HG03378 (cell line): ENCODE data around the gene SLC25A11.

Experiments
- ATAC-seq: cut with Tn5 transposase; IDR thresholded peaks from one replicate; pipeline ENCODE4 v1.9.1; 2021; ENCODE audit warnings: mild to moderate bottlenecking, moderate library complexity; ENCODE audit not compliant: unreplicated experiment

Gene SLC25A11, protein sequence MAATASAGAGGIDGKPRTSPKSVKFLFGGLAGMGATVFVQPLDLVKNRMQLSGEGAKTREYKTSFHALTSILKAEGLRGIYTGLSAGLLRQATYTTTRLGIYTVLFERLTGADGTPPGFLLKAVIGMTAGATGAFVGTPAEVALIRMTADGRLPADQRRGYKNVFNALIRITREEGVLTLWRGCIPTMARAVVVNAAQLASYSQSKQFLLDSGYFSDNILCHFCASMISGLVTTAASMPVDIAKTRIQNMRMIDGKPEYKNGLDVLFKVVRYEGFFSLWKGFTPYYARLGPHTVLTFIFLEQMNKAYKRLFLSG

DNA sequence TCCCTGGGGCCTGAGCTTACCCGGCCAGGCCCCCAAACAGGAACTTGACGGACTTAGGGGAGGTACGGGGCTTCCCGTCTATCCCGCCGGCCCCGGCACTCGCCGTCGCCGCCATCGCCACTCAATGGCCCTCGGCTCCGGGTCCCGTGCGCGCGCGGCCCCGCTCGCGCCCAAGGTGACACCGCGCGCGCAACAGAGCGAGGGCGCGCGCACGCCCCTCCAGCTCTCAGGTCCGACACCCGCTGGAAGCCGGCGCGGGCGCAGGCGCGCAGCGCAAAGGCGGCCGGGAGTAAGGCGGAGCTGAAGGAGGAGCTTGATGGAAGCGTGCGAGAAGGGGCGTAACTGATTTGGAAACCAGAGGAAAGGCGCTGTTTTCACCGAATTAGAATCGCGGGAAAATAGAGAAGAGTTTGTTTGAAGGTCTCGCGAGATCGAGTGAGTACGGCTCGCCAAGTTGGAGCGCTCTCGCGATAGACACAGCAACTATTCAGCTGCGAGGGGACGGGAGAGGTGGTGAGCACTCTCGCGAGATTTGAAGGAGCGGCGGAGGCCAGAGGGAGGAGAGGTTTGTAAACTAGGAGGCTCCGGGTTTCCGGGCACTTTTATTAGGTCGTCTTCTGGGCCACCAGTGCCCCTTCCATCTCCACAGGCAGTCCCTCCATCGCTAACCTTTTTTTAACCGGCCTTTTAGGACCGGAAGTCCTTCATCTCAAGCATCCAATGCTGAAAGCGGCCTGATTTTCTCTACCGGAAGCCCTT is at the start of gene SLC25A11, which contains the start of gene RNF167:
Gene SLC25A11, minus strand, starts transcription at position 251 of the 759 bp plus-strand sequence. Its CDS starts 136 bp downstream, at position 115.
Gene RNF167, plus strand, starts transcription at position 473 of the 759 bp plus-strand sequence. CDS start 642 bp downstream, outside the sequence.
- ATAC-seq = peak; percentile 77

DNA sequence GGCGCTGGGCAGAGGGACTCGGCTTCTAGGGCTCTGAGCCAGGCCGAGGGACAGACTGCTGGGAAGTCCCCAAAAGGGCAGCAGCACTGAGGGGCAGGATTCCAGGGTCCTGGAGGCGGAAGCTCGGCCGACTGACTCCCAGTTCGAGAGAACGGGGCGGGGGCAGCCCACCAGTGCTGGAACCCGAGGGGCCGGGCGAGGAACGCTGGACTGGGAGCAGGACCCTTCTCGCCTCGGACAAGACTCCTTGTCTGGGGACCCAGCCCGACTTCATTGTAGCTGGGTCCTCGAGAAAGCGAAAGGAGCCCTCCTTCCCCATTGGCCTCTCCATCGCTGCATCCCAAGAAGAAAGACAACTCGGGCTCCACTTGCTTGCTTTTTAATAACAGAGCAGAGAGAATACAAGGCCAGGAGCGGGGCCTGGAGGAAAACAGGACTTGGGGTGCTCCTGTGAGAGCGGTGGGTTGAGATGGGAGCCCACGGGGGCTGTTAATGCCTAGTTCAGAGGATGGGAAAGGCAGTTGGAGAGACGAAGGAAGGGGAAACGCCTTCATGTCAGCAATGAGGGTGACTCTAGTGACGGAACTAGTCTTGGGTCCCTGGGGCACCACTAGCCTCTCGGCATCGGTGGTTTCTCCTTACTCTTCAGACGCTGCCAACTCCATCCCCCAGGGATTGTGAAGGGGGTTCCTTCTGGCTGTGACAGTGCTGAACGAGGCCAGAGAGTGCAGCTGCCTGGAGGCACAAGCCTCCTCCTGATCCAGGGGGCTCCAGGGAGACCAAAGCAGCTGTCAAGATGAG is 48.1 kb upstream of the SLC25A11 start:
- no peak for ATAC-seq

DNA sequence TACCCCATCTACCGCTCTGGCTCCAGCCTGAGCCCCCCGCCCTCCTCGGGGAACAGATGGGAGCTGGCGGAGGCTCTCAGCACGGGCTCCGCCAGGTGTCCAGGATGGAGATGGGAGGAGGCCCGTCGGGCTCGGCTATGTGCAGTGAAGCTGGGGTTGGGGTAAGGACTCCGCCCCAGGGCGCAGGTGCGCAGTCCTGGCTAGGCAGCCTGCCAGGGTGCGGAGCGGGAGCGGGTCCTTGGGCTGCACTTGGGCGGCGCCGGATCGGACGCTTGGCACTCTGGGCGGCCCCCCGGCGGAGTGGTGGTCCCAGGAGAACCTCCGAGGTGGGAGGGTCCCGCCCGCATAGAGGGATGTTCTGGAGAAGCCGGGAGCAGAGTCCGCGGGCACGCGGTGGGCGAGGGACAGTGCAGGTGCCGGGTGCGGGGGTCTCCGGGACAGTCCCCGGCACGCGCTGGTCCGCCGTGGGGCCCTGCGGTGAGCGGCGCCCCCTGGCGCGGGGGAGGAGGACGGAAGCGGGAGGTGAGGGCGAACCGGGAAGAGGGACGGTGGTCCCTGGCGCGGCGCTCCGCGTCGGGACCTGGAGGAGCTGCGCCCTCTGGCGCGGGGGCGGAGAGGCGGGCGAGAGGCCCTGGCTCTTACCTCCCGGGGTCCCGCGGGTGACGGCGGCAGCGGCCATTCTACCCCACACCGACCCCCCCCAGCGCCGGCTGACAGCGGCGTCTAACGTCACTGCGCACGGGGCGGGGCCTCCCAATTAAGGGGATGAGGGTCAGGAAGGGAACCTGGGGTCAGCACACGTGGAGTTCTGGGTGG is 47.3 kb upstream of the SLC25A11 start, which contains the start of gene CAMTA2:
Gene CAMTA2, minus strand, starts transcription at position 725 of the 816 bp plus-strand sequence. CDS start 1,453 bp downstream, outside the sequence.
- peak; percentile 52 for ATAC-seq

DNA sequence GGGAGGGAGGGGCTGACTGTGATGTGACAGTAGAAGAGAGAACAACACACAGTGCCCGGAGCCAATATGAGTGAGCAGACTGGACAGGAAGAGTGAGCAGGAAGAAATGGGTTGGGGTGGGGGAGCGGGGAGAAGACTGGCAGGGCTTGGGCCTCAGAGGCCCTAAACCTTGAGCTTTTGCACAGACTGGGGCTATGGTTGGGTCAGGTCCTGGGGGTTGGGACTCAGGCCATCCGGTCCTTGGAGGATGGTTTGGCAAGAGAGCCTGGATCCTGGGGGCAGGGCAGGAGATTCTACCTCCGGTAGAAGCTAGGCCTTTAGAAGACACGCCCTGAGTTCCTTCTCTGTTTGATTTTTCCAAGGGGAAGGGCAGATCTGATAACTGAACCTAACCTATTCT is 46.6 kb upstream of the SLC25A11 start:
- ATAC-seq = no peak

DNA sequence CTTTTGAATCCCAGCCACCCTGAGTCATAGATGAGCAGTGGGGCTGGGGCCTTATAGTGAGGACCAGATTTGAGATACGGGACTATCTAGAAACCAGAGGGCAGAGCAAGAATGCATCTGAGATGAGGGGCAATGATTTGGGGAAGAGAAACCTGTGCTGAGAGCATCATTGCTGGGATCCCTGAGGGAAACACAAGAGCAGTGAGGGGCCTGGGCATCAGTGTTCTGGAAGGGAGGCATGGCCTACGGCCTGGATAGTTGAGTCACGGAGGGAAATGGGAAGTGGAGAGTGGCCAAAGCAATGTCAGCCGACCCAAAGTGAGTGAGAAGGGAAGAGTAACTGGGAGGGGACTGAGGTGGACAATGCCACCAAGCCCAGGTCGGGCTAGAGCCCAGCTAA is 42.5 kb upstream of the SLC25A11 start:
- ATAC-seq = no peak

DNA sequence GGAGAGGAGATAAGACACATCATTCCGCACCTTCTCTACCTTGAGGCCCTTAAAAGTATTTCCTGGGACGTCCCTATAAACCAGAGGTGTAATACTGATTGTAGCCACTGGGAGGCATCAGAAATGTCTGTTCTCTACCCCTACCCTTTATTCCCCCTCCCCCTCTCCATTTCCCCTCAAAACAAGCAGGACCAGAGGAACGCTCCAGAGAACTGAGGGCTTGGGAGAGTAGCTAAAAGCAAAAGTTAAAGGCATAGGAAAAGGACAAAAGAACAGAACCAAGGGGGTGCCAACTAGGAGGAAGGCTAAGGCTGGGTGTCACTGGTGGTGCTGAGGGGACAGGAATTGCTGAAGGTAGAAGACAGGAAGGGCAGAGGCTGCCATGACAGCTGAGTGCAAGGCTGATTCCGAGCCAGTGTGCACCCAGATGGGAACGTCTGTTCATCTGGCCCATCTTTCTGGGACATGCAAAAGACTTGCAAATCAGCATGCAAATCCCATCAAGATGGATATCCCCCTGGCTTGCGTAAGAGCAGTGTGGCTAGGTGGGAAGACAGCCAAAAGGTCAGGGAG is 40.9 kb upstream of the SLC25A11 start:
- no peak for ATAC-seq

DNA sequence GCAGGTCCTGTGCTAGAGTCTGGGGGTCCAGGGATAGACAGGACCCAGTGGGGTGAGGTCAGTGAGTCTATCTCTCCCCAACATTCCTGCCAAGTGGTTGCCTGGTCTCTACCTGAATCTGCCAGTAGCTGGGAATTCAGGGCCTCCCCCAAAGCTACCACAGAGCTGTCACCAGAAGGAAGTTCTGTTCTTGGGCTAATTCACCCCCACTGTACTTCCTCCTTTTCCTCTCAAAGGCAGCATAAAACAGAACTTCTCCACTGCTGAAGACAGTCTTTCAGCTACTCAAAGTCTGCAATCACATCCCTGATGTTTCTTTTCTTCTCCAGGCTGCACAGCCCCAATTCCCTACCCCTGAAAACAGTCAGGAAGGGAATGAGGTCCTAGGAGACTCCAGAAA is 38.9 kb upstream of the SLC25A11 start:
- no peak for ATAC-seq

DNA sequence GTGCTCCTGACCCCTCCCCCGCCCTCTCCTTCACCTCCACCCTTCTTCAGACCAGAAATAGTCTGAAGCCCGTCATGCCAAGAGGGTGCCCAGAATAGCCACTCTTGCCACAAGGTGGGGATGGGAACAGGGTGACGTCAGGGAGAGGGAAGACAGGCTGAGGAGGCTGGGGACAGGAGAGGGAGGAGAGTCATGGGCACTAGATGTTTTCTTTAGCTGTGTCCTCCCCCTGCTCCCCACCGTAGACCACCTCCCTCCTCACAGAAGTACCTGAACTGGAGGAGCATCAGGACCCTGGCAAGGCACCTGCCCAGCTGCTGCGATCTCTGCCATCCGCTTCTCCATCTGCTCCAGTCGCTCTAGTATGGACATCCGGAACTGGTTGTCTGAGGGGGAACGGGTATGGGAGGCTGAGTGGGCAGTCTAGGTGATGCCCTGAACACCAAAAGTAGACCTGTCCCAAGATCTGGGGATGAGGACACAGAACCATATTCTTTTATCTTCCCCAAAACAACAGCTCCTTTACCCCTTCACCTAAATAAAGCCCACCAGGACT is 34.3 kb upstream of the SLC25A11 start:
- ATAC-seq = no peak

DNA sequence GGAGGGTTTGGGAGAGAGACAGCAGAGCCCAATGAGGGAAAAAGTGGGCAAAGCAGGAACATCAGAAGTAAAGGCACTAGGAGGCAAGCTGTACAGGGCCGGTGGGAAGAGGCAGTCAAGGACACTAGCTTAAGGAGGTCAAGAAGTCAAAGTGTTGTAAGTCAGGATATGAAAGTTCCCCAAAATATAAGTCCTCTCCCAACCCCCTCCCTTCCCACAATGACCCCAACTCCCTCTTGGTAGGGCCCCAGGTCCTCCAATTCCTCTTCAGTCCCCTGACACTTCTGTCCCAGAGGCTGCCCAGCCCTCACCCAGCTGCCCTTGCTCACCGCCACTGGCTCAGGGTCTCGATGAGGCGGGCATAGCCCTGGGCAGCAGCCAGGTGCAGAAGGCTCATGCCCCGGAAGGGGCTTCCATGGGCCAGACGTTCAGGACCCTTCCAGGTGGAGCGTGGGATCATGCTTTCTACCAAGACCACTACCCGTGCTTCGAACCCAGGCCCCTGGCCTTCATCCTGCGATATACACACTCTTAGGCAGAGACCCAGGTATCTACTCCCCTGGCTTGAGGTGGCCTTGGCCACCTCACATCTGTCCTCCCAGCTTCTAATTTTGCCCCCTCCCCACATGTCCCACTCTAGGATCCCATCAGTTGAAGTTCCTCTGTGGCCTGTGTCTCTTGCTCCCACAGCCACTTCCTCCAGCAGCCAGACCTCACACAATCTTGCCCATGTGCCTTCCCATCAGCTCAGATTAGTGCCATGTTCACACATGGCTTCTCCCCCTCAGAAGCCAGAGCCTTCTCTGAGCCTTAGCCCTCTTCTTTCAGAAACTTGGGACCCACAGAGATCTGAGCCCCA is 33.6 kb upstream of the SLC25A11 start:
- ATAC-seq = no peak

DNA sequence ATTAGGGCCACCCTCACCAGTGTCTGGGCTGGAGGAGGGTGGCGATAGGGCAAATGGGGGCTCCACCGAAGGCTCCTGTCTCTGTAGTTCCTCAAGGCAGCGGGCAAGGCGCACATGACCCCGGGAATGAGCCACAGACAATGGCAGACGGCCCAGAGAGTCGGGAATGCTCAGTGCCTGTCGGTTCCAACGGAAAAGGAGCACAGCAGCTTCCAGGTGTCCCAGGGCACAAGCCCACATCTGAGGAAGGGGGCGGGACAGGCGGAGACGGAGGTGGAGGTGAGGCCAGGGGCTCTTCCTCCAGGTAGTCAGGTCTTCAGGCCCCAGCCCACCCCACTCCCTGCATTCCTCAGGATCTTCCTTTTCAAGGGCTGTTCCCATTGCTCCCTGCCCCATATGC is 32.9 kb upstream of the SLC25A11 start:
- ATAC-seq = no peak

DNA sequence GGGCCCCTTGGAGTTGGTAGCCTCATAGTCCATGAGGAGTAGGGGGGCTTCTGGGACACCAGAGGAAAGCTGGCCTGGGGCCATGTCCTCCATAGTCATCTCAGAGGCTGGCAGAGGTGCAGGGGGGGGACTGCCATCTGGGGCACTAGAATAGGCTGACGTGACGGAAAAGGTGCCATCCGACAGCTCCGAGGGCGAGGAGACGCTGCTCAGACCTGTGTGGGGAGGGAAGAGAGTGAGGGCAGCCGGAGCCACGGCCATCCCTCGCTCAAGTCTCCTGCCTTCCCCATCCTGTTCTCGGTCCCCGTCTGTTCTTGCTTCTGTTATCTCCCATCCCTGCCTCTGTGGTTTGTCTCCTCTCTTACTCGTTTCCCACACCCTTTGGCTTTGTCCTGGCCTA is 32.5 kb upstream of the SLC25A11 start:
- no peak for ATAC-seq

DNA sequence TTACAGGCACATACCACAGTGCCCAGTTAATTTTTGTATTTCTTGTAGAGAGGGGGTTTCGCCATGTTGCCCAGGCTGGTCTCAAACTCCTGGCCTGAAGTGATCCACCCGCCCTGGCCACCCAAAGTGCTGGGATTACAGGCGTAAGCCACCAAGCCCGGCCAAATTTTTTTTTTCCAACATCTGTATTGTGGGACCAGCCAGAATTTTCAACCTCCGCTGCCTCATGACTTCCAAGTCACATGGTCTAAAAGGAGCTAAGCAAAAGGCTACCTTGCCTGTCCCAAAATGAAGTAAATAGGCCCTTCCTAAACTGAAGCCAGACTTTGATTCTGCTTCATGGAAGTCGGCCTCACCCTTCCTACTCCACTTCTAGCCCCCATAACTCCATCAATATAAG is 32.0 kb upstream of the SLC25A11 start:
- no peak for ATAC-seq

DNA sequence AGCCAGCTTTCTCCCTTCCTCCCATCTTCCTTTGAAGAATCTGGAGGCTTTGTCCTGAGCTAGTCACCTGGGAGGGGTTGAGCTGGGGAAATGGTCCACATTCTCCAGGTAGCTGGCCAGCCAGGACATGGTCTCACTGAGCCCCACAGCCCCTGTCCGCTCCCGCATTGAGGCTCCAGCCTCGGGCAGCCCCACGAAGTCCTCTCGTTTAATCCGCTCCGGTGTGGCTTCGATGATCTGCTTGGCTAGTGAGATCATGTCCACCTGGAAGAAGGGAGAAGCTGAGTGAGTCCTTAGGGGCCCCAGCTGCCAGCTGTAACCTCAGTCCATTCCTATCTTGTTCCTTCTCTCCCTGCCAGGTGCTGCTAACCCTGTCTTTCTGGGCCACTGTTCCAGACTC is 30.4 kb upstream of the SLC25A11 start:
- no peak for ATAC-seq

DNA sequence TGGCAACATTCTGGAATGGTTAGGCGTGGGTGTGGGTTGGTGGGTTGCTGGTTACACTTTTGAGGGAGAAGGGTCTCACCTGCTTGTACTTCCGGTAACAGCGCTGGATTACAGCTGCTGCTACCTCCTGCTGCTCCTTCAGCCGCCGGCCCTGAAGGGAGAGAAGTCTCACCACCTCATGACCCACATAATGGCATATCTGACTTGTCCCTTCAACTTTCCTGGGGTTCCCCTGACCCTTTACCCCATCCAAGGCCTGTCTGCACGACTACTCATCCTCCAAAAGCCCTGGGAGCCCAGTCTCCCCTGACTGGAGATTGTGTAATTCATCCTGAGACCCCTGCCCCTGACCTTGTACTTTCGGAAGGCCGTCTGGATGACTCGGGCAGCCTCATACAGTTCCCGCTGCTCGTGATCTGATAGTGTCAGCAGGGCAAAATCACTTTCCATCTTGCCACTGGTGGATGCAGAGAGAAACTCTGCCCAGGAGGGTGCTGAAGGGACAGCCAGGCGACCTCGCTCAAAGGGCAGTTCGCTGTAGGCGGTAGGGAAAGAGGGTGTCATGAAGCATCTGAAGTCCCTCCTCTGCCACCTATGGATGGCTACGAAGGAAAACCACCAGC is 29.8 kb upstream of the SLC25A11 start:
- ATAC-seq = no peak

DNA sequence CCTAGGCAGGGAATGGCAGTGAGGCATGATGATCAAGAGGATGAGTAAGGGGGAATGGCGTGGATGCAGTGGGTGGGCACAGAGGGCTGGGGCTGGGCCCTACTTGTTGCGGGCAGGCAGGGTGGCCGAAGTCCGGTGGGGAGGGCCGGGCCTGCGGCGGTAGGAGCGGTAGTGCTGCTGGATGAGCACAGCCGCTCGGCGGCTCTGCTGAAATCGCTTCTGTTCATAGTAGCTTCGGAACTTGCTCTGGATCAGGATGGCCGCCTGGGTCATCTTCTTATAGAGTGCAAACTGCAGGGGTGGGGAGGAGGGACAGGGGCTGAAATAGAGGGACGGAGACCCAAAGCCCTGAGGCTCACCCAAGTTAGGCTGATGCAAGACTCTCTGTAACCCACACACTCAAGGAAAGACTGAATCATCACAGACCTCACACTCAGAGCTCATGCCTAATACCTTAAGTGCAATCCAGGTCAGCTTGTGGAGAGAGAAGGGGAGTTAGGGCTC is 29.3 kb upstream of the SLC25A11 start:
- no peak for ATAC-seq

DNA sequence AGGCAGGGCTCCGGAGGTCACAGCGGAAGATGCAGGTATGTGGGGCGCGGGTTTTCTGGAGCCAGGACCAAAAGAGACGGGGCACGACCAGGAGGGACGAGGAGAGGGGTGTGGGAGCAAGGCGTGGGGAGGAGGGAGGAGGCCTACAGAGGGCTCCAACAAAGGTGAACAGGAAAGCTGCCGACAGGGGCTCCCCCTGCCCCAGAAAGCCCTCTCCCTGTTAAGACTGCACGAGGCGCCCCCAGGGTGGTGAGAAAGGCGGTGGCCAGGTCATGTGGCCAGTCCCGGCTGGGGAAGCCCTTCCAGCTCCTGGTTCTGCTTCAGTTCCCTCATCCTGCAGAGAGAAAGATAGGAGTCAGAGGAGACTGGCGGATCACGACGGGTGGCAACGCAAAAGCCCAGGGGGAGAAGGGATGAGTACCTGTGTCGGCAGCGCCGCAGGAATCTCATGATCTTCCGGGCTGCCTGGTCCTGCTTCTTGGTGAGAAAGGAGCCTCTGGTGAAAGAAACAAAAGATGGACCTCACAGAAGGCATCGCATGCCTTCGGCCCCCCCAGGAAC is 28.7 kb upstream of the SLC25A11 start:
- ATAC-seq = no peak

DNA sequence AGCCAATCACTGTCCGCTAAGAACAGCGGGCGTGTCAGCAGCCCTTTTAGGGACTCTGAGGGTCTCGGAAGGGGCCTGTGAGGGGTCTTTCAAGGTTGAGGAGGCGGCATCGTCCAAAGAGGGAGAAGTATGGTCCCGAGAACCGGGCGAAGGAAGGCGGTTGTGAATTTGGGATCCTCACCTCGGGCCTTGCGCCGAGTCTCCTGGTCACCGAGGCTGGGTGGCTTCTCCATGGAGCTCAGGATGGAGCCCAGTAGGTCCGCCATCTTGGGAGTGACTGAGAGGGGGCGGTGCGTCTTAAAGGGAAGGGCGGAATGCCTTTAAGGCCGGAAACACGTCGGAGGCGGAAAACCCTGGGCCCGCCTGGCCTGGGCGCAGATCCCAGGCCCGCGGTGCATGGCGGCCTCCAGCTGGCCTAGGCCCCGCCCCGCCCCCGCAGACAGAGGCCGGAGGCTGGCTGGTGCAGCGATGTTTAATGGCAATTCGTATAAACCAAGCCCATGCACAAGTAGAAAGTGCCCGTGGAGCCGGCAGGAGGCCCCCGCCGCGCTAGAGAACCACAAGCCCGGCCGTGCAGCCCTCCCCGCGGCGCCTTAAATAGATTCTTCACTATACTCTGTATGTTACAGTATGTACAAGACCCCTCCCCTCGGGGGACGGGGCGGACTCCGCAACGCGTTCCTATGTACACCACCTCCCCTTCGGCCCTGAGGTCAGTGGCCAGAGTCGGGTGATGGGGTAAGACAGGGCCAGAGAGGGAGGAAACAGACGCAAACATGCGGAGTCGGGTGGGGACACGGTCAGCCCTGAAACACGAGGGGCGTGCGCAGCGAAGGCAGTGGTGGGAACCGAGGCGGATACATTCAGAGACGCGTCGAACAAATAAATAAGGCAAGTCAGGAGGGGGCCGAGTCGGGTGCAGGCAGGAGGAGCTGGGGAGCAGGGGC is 28.0 kb upstream of the SLC25A11 start, which contains the start of gene SPAG7:
Gene SPAG7, minus strand, starts transcription at position 279 of the 947 bp plus-strand sequence. Its CDS starts 13 bp downstream, at position 266.
- ATAC-seq = peak; percentile 54
